CD1c-positive myeloid dendritic cell (primary cell): ENCODE results near the gene ACO2.

Experiments
- DNase-seq: peaks from one replicate; pipeline ENCODE4 v3.0.0-alpha.2; 2016; ENCODE audit errors: extremely low spot score

Gene ACO2

DNA sequence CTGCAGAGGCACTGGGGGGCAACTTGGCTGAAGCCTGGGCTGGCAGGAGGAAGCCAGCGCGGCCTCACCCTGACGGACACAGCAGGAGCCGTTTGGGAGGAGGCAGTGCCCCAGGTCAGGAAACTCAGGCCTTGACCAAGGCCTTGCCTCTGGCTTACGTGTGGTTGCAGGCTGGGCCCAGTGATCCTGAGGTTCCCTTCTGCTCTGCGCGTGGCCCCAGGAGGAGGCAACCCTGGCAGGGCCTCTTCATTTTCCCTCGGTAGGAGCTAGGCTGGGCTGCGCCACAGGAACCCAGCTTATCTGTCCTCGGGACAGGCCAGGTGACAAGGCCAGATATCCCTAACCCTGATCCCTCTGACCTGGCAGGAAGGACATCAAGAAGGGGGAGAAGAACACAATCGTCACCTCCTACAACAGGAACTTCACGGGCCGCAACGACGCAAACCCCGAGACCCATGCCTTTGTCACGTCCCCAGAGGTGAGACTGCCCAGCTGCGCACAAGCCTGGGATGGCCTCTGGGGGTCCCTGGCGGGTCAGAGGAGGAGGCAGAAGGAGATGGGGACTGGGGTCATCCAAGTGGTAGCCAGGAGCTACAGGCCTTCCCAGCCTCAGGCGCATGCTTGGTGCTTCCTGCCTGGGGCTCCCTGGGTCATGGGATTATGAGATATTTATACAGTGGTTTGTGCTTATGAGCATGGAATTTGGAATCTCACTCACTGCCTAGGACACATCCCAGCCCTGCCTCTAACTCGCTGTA is 54.7 kb downstream of the ACO2 start:
- DNase-seq: no peak

- DNase-seq: no peak
These were observed 55.3 kb downstream of the ACO2 start for GRCh38 chr22:41524251-41524661.

DNA sequence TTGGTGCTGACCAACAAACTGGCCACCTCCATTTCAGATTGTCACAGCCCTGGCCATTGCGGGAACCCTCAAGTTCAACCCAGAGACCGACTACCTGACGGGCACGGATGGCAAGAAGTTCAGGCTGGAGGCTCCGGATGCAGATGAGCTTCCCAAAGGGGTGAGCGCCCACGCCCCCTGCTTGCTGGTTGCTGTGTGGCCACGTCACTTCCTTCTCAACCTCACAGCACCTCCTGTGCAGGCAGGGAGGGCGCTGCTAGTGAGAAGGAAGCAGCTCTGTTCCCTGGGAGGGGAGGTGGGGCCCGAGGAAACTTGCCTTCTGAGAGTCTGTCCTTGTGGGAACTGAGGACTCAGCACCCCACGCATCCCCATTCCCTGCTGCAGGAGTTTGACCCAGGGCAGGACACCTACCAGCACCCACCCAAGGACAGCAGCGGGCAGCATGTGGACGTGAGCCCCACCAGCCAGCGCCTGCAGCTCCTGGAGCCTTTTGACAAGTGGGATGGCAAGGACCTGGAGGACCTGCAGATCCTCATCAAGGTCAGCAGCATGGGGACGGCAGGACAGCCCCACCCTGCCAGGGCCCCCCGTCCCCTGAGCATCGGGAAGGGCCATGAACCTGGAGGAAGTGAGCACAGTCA is 56.0 kb downstream of the ACO2 start:
- peak; percentile 82 for DNase-seq

DNA sequence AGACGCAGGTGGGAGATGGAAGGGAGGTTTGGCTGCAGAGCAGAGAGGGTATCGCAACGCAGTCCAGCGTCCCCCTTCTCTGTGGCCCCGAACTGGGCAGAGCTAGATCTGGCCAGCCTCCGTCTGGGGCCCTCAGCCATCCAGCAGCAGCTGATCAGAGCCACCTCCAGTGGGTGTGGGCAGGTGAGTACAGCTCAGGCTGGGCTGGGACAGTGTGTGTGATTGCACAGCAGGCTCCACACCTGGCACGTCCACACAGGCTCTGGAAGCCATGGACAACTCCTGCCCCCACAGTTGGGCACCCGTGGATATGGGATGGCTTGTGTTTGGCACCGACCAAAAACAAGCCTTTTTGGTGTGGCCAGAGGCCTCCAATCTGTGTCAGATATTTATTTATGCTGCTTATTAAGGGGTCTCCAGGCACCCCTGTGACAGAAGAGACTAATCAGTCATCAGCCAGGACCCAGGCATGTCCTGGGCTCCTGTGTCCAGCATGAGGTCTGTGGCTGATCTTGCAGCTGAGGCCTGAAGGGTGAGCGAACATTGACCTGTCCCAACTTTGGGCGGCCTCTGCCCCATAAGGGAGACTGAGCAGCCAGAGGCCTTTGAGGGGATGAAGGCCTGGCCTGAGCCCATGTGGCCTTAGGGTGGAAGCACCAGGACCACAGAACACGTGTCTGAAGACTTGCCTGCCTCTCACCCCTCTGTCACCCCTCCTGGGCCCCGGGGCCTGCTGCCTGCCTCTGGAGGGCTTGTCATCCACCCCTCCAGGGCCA is 56.7 kb downstream of the ACO2 start:
- DNase-seq: no peak

DNA sequence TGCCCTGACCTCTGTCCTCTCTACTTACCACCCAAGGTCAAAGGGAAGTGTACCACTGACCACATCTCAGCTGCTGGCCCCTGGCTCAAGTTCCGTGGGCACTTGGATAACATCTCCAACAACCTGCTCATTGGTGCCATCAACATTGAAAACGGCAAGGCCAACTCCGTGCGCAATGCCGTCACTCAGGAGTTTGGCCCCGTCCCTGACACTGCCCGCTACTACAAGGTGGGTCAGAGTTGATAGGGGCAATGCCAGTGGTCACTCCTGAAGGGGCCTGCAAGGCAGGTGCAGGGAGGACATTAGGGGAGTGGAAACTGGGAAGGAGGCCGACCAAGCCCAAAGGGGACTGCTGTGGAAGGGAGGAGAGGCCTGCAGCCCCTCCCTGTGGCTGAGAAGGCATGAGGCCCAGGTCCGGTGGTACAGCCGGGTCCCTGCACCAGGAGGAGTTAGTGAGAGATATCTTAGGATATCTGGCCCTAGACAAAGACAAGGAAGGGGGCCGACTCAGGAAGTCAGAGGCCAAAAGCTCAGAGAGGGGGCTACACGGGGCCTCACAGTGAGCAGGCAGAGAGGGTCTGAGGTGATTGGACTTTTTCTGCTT is 57.4 kb downstream of the ACO2 start:
- no peak for DNase-seq

DNA sequence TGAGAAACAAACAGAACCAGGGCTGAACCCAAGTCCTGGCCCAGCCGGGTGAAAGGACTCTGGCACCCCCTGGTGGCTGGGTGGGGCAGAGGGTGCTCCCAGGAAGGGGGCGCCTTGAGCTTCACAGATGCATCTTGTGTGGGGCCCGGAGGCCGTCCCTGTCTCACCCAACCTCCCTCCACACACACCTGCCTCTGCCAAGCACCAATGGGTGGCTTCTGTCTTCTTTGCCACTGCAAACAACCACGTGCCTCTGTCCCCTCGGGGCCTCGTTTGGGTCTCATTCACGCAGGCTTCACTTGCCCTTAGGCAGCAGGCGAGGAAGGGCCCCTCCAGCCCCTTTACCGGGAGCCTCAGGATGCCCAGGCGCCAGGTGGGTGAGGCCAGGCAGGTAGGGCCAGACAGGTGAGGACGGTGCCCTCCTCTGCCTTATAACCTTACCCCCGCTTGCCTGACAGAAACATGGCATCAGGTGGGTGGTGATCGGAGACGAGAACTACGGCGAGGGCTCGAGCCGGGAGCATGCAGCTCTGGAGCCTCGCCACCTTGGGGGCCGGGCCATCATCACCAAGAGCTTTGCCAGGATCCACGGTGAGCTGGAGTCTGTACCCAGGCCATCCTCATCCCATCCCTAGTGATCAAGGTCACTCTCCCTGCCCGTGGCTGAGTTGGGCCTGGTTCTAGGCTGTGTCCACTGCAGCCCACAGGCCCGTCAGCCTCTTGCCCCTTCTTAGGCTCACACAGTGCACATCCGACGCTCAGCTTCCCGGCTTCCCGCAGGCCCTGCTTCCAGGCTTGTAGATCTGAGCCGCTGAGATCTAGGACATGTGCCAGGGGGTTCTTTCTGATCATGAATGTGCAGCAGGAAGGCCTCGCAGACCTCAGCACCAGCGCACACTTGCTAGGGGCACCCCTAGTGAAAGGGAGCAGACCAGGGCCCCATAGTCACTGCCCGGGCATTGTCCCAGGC is 58.2 kb downstream of the ACO2 start:
- peak; percentile 55 for DNase-seq

- no peak for DNase-seq
These were observed 59.3 kb downstream of the ACO2 start for GRCh38 chr22:41528132-41528766.

DNA sequence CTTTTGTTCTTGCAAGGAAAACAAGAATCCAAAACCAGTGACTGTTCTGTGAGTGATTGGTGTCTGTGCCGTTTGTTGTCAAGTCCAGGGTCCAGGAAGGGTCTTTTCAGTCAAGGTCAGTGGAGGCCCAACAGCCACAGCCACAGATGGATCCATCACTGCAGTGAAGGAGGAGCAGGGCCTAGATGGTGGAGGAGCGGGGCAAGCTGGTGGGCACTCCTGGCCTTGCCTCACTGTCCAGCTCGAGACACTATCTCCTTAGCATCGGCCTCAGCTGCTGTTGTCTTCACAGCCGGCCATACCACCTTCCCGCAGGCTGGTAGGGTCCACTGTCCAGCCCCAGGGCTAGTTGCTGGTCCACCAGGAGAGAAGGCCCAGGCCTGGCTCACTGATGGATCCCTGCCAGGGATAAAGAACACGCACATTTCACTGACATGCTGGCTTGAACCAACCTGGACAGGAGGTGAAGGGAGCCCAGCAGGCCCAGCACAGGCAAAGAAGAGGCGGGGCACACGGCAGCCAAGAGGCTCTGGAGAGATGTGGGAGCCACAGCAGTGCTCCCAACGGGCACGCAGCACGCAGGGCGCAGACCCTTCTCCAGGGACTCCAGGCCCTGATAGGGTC is 60.1 kb downstream of the ACO2 start:
- no peak for DNase-seq

- DNase-seq: no peak
These were observed 62.2 kb downstream of the ACO2 start for GRCh38 chr22:41530890-41531714.

GRCh38 chr22:41531715-41532477 is 63.0 kb downstream of the ACO2 start:
- no peak for DNase-seq

DNA sequence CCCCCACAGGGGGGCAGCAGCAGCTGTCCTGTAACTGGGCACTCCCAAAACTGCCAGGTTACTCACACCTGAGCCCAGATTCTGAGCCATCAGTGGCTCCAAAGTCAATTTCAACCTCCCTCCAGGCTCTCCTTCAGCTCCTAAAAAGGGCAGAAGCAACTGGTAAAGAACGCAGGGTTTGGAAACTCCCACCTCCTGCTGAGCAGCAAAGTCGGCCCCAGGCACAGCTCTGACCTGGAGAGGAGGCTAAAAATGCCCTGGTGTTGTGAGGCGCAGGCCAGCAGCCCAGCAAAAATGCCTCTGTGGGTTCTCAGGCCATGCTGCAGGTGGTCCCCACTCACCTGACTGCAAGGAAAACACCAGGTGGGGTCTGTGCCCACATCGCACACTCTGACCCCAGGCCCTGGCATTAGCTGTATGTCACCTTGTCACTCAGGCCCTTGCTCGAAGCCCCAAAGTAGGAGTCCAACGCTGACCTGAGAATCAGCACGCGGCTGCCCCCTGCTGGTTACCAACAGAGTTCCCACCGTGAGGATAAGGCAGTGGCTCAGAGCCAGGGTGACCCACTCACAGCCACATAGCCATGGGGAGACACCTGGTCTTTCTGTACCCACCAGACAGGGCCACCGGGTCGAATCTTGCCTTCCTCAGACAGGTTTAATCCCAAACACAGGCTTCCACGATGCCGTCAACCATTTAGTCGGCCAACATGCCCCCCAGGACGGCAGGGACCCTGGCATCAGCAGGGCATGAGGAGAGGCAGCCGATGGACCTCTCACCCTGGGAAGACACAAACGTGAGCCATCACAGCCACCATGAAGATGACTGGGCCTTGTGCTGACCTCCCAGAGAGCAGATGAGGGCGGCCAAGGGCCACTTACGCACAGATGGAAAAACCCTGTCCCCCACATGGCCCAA is 64.2 kb downstream of the ACO2 start:
- DNase-seq: peak; percentile 69

GRCh38 chr22:41534219-41534618 is 65.3 kb downstream of the ACO2 start:
- no peak for DNase-seq

- no peak for DNase-seq
These were observed 66.3 kb downstream of the ACO2 start for GRCh38 chr22:41535244-41535643.

DNA sequence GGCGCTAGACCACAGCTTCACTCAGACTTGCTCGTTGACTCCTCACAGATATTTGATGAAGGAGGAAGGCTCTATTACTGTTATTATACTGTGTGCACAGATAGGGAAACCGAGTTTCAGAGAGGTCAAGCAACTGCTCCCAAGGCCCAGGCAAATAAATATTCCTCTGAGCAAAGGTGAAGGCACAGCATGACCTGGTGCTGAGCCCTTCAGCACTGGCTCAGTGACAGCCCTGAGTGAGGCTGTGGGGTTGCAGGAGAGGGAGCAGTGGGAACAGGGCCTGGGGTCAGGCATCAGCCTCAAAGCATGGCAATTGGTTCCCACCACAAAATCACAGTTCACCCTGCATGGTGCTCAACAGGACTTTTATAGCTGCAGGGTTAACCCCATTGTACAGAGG is 68.3 kb downstream of the ACO2 start:
- no peak for DNase-seq

DNA sequence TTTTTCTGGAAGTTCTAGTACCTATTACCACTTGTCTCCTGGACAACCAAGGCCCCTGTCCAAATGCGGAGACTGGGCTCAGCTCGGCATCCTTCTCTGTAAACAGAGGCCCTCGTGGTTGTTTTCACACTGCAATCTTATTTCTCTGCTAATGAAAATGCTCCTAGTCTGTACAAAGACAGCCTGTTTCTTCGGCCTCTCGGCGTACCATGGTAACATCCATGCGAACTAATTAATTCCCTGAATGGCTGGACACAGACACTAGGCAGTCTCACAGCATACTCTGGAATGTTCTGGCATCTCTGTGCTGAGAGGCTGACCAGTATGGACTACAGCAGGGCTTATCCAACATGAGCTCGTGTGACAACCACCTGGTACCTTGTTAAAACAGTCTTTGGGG is 69.7 kb downstream of the ACO2 start:
- no peak for DNase-seq

GRCh38 chr22:41539146-41540005 is 70.5 kb downstream of the ACO2 start:
- DNase-seq: no peak

- no peak for DNase-seq
These were observed 71.0 kb downstream of the ACO2 start for GRCh38 chr22:41540006-41540315.
